NOMO-1 treated with dmso at 0.1 percent for 144 hours (cell line): ENCODE measurements around the gene TRAPPC6A.

Experiments used
- DNase-seq: peaks from one replicate; lab custom pipeline; 2025; ENCODE audit not compliant: unreplicated experiment; lab: John Stamatoyannopoulos, UW

The TRAPPC6A gene

DNA sequence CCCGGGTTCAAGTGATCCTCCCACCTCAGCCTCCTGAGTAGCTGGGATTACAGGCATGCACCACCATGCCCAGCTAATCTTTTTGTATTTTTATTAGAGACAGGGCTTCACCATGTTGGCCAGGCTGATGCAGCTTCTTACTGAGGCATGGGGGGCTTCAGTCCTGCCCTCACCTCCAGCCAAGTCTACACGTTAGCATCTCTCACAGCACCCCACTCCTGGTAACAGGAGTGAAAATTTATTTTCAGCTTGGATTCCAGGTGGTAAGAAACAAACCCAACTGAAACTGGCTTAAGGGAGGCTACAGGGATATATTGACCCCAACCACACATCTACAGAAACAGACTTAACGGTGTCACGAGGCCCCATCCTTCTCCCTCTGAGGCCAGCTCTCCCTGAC, 27.9 kb downstream of the TRAPPC6A start:
- DNase-seq = no peak

GRCh38 chr19:45149129-45149528, 28.9 kb downstream of the TRAPPC6A start:
- no peak for DNase-seq

- no peak for DNase-seq
Observed at GRCh38 chr19:45147835-45148676, 30.0 kb downstream of the TRAPPC6A start.

GRCh38 chr19:45146741-45147205, 31.3 kb downstream of the TRAPPC6A start:
- DNase-seq = no peak

- DNase-seq = no peak
Observed at GRCh38 chr19:45146251-45146650, 31.8 kb downstream of the TRAPPC6A start.

- no peak for DNase-seq
Observed at GRCh38 chr19:45145270-45146189, 32.5 kb downstream of the TRAPPC6A start.

GRCh38 chr19:45144431-45145269, 33.4 kb downstream of the TRAPPC6A start:
- no peak for DNase-seq

DNA sequence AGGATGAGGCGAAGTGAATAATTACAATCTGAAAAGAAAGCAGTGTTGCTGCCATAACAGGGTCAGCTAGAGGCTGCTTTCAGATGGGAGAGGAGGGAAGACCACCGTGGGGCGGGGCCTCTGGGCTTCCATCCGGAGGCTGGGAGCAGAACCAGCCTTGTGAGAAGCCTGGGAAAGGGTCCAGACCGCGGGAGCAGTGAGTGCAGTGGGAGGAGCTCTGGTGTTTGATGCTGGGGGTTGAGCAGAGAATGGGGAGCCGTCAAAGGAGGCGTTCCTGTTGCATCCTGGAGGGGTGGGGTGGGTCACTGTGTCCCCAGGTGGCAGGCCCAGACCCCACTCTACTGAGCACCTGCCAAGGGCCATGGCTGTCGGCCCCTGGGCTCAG, 35.3 kb downstream of the TRAPPC6A start:
- DNase-seq = no peak

DNA sequence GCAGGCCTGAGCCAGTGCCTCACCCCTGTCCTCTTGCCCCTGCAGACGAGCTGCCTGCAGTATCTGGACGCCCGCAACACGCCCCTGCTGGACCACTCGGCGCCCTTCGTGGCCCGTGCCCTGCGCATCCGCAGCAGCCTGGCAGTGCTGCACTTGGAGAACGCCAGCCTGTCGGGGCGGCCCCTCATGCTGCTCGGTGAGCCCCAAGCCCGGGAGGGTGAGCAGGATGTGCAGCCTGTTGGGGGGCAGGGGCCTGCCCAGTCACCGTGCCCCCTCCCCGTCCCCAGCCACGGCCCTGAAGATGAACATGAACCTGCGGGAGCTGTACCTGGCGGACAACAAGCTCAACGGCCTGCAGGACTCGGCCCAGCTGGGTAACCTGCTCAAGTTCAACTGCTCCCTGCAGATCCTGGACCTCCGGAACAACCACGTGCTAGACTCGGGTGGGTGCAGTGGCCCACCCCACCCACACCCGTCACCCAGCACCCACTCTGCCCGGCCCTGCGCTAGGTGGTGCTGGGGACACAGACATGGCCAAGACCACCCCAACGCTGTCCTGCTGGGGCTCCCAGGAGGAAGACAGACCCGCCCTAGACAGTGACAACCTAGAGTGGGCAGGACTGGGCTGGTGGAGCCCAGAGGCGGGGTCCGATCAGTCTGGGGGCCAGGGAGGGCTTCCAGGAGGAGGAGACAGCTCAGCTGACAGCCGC, 35.9 kb downstream of the TRAPPC6A start:
- no peak for DNase-seq

GRCh38 chr19:45141203-45141900, 36.7 kb downstream of the TRAPPC6A start:
- no peak for DNase-seq

- DNase-seq = no peak
Observed at GRCh38 chr19:45140533-45140932, 37.5 kb downstream of the TRAPPC6A start.

- DNase-seq = no peak
Observed at GRCh38 chr19:45140144-45140503, 37.9 kb downstream of the TRAPPC6A start.

DNA sequence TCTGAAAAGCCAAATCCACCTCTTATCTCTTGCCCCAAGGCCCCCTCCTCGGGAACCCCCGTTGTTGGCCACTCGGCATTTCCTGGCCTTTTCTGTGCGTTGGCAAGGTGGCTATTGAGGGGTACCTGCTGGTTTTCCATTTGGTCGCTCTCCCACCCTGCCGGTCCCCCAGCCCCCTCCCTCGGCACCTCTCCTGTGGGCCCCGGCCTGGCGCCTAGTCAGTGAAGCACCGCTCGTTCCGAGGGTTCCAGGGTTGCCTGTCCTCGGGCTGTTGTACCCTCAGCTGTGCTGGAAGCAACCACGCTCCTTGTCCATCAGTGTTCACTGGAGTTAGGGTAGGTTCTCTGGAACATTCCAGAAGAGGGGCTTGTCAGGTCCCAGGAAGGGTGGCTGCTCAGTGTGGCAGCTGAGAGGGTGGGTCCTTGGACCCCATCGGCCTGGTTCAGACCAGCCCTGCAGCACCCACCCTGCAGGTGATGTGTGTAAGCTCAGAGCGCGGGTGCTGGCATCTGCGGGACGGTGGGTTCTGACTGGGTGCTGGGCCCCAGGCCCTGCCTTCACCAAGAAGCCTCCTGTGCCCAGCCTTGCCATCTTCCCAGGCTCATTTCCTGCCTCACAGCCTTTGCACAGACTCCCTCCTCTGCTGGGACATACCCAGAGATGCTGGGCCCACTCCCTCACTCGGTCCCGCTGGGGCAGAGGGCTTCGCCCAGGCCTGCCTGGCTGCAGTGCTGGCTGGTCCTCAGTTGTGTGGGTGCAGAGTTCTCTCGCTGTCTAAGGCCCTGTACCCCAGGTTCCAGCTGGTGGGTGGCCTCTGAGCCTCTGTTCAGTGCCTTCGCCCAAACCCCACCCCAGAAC, 38.5 kb downstream of the TRAPPC6A start:
- DNase-seq = no peak

DNA sequence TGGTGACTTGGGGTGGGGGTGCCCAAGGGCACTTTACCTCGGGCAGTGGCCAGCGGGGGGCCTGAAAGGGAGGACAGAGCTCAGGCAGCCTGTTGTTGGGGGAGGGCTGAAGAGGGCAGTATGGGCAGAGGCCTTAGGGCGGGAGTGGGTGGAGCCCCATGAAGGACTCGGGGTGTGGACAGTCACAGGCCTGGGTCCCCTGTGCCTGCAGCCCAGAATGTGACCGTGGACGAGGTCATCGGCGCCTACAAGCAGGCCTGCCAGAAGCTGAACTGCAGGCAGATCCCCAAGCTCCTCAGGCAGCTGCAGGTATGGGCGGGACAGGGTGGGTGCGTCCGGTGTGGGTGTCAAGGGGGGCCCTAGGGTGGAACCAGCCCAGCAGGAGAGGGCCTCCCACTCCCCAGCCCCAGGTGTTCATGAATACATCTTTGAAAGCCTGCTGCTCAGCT, 39.7 kb downstream of the TRAPPC6A start:
- no peak for DNase-seq

DNA sequence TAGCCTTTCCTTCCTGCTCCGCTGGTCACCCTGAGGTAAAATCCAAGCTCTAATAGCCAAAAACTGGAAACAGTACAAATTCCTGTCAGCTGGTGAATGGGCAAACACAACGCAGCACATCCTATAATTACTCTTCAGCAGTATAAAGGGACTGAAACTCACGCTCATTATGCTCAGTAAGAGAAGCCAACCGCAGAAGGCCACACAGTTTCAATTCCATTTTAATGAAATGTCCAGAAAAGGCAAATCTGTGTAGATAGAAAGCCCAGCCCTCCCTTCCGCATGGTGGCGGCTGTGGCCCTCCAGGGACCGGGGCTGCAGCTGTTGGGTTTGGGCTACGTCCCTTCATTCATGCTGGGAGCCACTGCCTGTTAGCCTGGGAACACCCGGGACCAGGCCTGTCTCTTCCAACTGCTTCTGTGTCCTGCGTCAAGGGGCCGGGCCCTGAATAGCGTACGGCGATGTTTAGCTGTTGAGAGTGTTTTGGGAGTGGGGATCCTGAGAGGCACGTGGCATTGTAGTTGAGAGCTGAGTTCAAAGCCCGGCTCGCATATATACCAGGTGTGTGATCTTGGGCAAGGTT, 40.8 kb downstream of the TRAPPC6A start:
- DNase-seq = no peak

- no peak for DNase-seq
Observed at GRCh38 chr19:45136507-45137178, 41.4 kb downstream of the TRAPPC6A start.

GRCh38 chr19:45135176-45135885, 42.7 kb downstream of the TRAPPC6A start:
- no peak for DNase-seq
